K562 (cell line): ENCODE results near the gene PHKG1. TPM values are rescaled to one million over a fixed set of nuclear protein-coding genes. Genes with fewer than 3 reads are reported as not detected.

Experiments
- ATAC-seq: fragments of 200-7000 bp; cut with Tn5 transposase; 3 replicates; pipeline ENCODE4 v1.9.1; 2020; ENCODE audit warnings: moderate library complexity
- BruUV-seq: library from RNA; stranded (reverse); fragments of 400-500 nt; replicated peaks from 2 replicates; lab custom pipeline; 2021; lab: Mats Ljungman, UMichigan
- CTCF ChIA-PET: fragments of 300-600 bp; formaldehyde crosslinking; extraction: SDS; loops from one replicate; lab custom pipeline; 2021; ENCODE audit warnings: low intra/inter-chr PET ratio; lab: Yijun Ruan, JAX
- POLR2A ChIA-PET: fragments of 300-600, 350-650 bp; sonication (Branson Sonifier 250); formaldehyde crosslinking; extraction: SDS; loops from one replicate; lab custom pipeline; 2021; ENCODE audit warnings: antibody characterized with exemption, inconsistent platforms; lab: Yijun Ruan, JAX
- DNase-seq, 4 experiments: peaks; one replicate each; pipeline versions ENCODE4 v3.0.0 to v3.0.0-alpha.2; 2011 to 2018; ENCODE audit warnings: low spot score in 3 of 4, mixed read lengths in 3 of 4; ENCODE audit errors: extremely low read depth in 1 of 4
- FAIRE-seq: peaks from 2 replicates; lab custom pipeline; 2011; peaks lifted over from hg19 to GRCh38; lab: Jason Lieb, UNC
- H2AFZ ChIP-seq: 2 replicates; pipeline ENCODE4 v1.6.0; 2011; ENCODE audit warnings: low read depth, low read length, control low read depth, inconsistent platforms
- H3K27ac ChIP-seq: fragments of 200-600 bp; 3 replicates; pipeline ENCODE4 v1.8.0; 2011; ENCODE audit warnings: low read depth, mild to moderate bottlenecking, control low read depth, inconsistent platforms, low read length, moderate library complexity, mixed read lengths; ENCODE audit errors: extremely low read depth
- H3K27me3 ChIP-seq, 2 experiments: fragments of 300-600 bp in 1 of 2; 2 replicates in 1 of 2; 3 replicates in 1 of 2; pipeline versions ENCODE4 v1.6.0 to v1.8.0; 2011; ENCODE audit warnings: inconsistent platforms in 2 of 2, low read length in 2 of 2, mild to moderate bottlenecking in 1 of 2, mixed read lengths in 1 of 2, moderate library complexity in 1 of 2; ENCODE audit not compliant: control insufficient read depth in 2 of 2, insufficient read depth in 2 of 2
- H3K36me3 ChIP-seq: fragments of 300-600 bp; 3 replicates; pipeline ENCODE4 v1.8.0; 2011; ENCODE audit warnings: mild to moderate bottlenecking, low read length, inconsistent platforms; ENCODE audit not compliant: control insufficient read depth, insufficient read depth
- H3K4me1 ChIP-seq, 2 experiments: fragments of 200-600 bp in 1 of 2; replicated peaks in 1 of 2; 2 replicates in 1 of 2; 3 replicates in 1 of 2; pipeline versions ENCODE4 v1.5.1 to v1.8.0; 2011; ENCODE audit warnings: inconsistent platforms in 2 of 2, low read length in 2 of 2, mild to moderate bottlenecking in 1 of 2, mixed read lengths in 1 of 2, moderate library complexity in 1 of 2; ENCODE audit not compliant: control insufficient read depth in 2 of 2, insufficient read depth in 2 of 2
- H3K4me2 ChIP-seq: 2 replicates; pipeline ENCODE4 v1.6.1; 2011; ENCODE audit warnings: low read length, control low read depth, inconsistent platforms, mixed read lengths; ENCODE audit not compliant: insufficient read depth
- H3K4me3 ChIP-seq: fragments of 200-600 bp; sonication (generic), shearing (Covaris generic); 2 replicates; pipeline ENCODE4 v1.5.1; 2016; ENCODE audit warnings: control low read depth, inconsistent platforms
- H3K79me2 ChIP-seq: fragments of 200-600 bp; 3 replicates; pipeline ENCODE4 v1.8.0; 2011; ENCODE audit warnings: low read length, inconsistent platforms; ENCODE audit not compliant: control insufficient read depth, insufficient read depth
- H3K9ac ChIP-seq, 2 experiments: 2 replicates each; pipeline versions ENCODE4 v1.6.0 to v1.6.1; 2011; ENCODE audit warnings: low read depth in 2 of 2, low read length in 2 of 2, control low read depth in 1 of 2, inconsistent platforms in 1 of 2, mild to moderate bottlenecking in 1 of 2, mixed read lengths in 1 of 2; ENCODE audit not compliant: insufficient read depth in 1 of 2
- H3K9me1 ChIP-seq: one replicate; pipeline ENCODE4 v1.6.0; 2011; ENCODE audit warnings: inconsistent platforms, mild to moderate bottlenecking, low read length, moderate library complexity; ENCODE audit not compliant: control insufficient read depth, insufficient read depth
- H3K9me3 ChIP-seq: replicated peaks from 2 replicates; pipeline ENCODE4 v1.5.1; 2011; ENCODE audit warnings: low read depth, low read length, inconsistent platforms; ENCODE audit not compliant: control insufficient read depth, insufficient read depth
- H4K20me1 ChIP-seq: replicated peaks from 2 replicates; pipeline ENCODE4 v1.6.1; 2011; ENCODE audit warnings: low read length, inconsistent platforms, mixed read lengths; ENCODE audit not compliant: control insufficient read depth, insufficient read depth
- CCAR2 ChIP-seq: fragments of 200-400 bp; formaldehyde crosslinking; IDR thresholded peaks from 2 replicates; pipeline ENCODE4 v1.6.1; 2017; ENCODE audit warnings: mild to moderate bottlenecking, low read depth, low read length
- COPS2 ChIP-seq: fragments of 450-650 bp; conservative IDR thresholded peaks from 2 replicates; pipeline ENCODE4 v1.6.1; 2016; ENCODE audit warnings: mild to moderate bottlenecking, moderate library complexity
- EGR1 ChIP-seq: fragments of 450-650 bp; conservative IDR thresholded peaks from 2 replicates; pipeline ENCODE4 v1.6.1; 2017; ENCODE audit warnings: mild to moderate bottlenecking
- FUS ChIP-seq: fragments of 200-400 bp; formaldehyde crosslinking; optimal IDR thresholded peaks from 2 replicates; pipeline ENCODE3; 2017; ENCODE audit warnings: low read depth, low read length
- HNRNPL ChIP-seq: fragments of 200-400 bp; formaldehyde crosslinking; IDR thresholded peaks from 2 replicates; pipeline ENCODE4 v1.6.1; 2017; ENCODE audit warnings: low read depth, mild to moderate bottlenecking, low read length
- JUND ChIP-seq, 2 experiments: IDR thresholded peaks; 2 replicates in 1 of 2; 3 replicates in 1 of 2; pipeline ENCODE4 v1.6.1; 2011; ENCODE audit warnings: borderline replicate concordance in 2 of 2, low read depth in 2 of 2, low read length in 2 of 2, improper control_type of control experiment in 1 of 2, missing biosample characterization in 1 of 2, missing genetic modification characterization in 1 of 2, missing genetic modification reagents in 1 of 2
- KLF1 ChIP-seq: fragments of 450-650 bp; IDR thresholded peaks from 2 replicates; pipeline ENCODE4 v1.6.1; 2016; ENCODE audit warnings: missing genetic modification characterization, missing compliant biosample characterization
- MEF2A ChIP-seq: IDR thresholded peaks from 2 replicates; pipeline ENCODE4 v1.6.1; 2011; ENCODE audit warnings: low read depth, mild to moderate bottlenecking, low read length, moderate library complexity; ENCODE audit not compliant: control insufficient read depth
- SREBF1 ChIP-seq: fragments of 150-350 bp; IDR thresholded peaks from 2 replicates; pipeline ENCODE4 v1.6.1; 2014; ENCODE audit warnings: antibody characterized with exemption, low read depth, low read length, borderline replicate concordance
- ZBTB9 ChIP-seq: fragments of 450-650 bp; formaldehyde crosslinking; IDR thresholded peaks from 2 replicates; pipeline ENCODE4 v1.4.0; 2020; ENCODE audit warnings: mild to moderate bottlenecking, moderate library complexity
- ZKSCAN8 ChIP-seq: fragments of 200-800 bp; sonication (Bioruptor generic); IDR thresholded peaks from 2 replicates; pipeline ENCODE4 v1.6.1; 2016; ENCODE audit warnings: missing genetic modification characterization, missing compliant biosample characterization
- ZNF324 ChIP-seq: fragments of 250-450 bp; sonication (Bioruptor Pico); IDR thresholded peaks from 2 replicates; pipeline ENCODE4 v1.4.0; 2020; ENCODE audit warnings: mild to moderate bottlenecking
- ZNF592 ChIP-seq: fragments of 450-650 bp; IDR thresholded peaks from 2 replicates; pipeline ENCODE4 v1.6.1; 2017; ENCODE audit warnings: antibody characterized with exemption, mild to moderate bottlenecking
- WGBS: fragments of 100-300 bp; shearing (Covaris generic); methylation state at CpG from one replicate; pipeline ENCODE4 v1.1.6; 2016; ENCODE audit warnings: low coverage, mixed read lengths; ENCODE audit not compliant: insufficient coverage; ENCODE audit errors: missing lambda C conversion rate; 5-methylcytosine and 5-hydroxymethylcytosine counted together
- in situ Hi-C: fragments of 300-500 bp; cut with MboI; formaldehyde crosslinking; loops from 4 replicates; pipeline ENCODE4 v1.15.0; 2018; ENCODE audit warnings: inconsistent platforms, mixed read lengths
- intact Hi-C: fragments of 100-400 bp; cut with micrococcal nuclease; formaldehyde crosslinking; loops from 2 replicates; pipeline ENCODE4 v1.14.2; 2022
- polyA plus RNA-seq, 8 experiments: library from polyadenylated mRNA; depleted of rRNA in 4 of 8; stranded (reverse) in 5 of 8; unstranded in 3 of 8; fragments of >200 nt; fragmentation: Nextera tagmentation in 2 of 8; fragmentation: Illumina TruSeq in 1 of 8; extraction: Ambion mirVana in 2 of 8; extraction: Trizol in 1 of 8; gene quantifications; 2 replicates each; pipeline versions ENCODE4 v1.2.1 to v1.2.3, GENCODE V29; 2011 to 2014; ENCODE audit warnings: inconsistent platforms in 1 of 8, missing spikeins in 1 of 8
- total RNA-seq, 7 experiments: library from RNA; depleted of rRNA in 6 of 7; stranded (reverse); fragments of >200 nt in 6 of 7; fragmentation: Illumina TruSeq in 2 of 7; extraction: Trizol in 2 of 7; gene quantifications; 2 replicates each; pipeline versions ENCODE4 v1.2.1 to v1.2.3, GENCODE V29; 2011 to 2021; ENCODE audit warnings: low replicate concordance in 1 of 7
- TF ChIP-seq, protein P1 (sequence below): sonication (generic); formaldehyde crosslinking; IDR thresholded peaks from 2 replicates; pipeline ENCODE4 v1.9.0; 2022; ENCODE audit warnings: mild to moderate bottlenecking, missing genetic modification reagents
- TF ChIP-seq, protein P2 (sequence below), 2 experiments: IDR thresholded peaks; 2 replicates each; pipeline ENCODE4 v1.6.1; 2011; ENCODE audit warnings: borderline replicate concordance in 1 of 2, control low read depth in 1 of 2, low read depth in 1 of 2, low read length in 1 of 2, mild to moderate bottlenecking in 1 of 2, mixed read lengths in 1 of 2, moderate library complexity in 1 of 2; ENCODE audit not compliant: insufficient read depth in 1 of 2, insufficient read length in 1 of 2, poor library complexity in 1 of 2, severe bottlenecking in 1 of 2; ENCODE audit errors: extremely low read depth in 1 of 2

PHKG1 gene
- total and polyA plus RNA-seq, 9 of the 15 experiments (the other 6 are each of a cell fraction or from before 2014, with no cell fraction given) = 0.10 to 0.83 (median 0.46) TPM

DNA sequence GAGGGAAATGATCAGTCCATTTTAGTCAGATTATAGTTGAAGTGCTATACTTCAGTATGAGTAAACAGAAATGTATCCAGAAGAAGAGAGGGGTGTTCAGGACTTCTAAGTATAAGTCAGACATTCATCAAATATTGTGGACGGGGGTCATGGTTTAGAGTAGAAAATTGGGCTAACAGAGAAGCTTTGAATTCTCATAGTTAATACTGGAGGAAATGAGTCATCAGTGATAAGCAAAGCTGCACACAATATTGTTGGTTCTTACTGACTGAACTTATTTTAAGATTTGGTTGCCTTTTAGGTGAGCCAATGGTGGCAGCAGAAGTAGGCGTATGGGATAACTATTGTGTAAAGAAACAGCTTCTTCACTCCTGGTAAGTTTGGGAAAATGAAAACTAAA, 30.4 kb downstream of the PHKG1 start:
- WGBS = 11% methylated on average over 2 of the region's 2 CpGs
- peak overlapping the region; percentile 86 for H3K27ac ChIP-seq
- DNase-seq = peak in 2 of 4 experiments; percentile 24 to 64
- peak; percentile 11 for ATAC-seq
- H4K20me1 ChIP-seq = no peaks in the 10 kb centered on the region; the same call in 1 of the 2 replicates
- no peak overlapping the region for H2AFZ ChIP-seq
- no peaks in the 10 kb centered on the region for H3K9me3 ChIP-seq
- intact Hi-C loops (no loop called here), in situ Hi-C loops (no loop called here)
- H3K9ac ChIP-seq = peak overlapping the region in 1 of 2 experiments; percentile 28; a peak in 2 of 4 replicates
- H3K27me3 ChIP-seq = no peaks in the 10 kb centered on the region
- ChIA-PET CTCF (no interaction called here), POLR2A (interaction anchor here (0.6 to 5.0 kb wide), 7 partner anchors 9 to 474 kb away, joined by 3 to 40 read pairs (median 3); partner anchors contain the start of genes CCT6A and PSPH)
- H3K4me3 ChIP-seq = no peak overlapping the region
- H3K9me1 ChIP-seq = no peaks in the 10 kb centered on the region
- H3K36me3 ChIP-seq = peaks cover 68% of the 10 kb centered on the region
- FAIRE-seq = peak; percentile 71
- BruUV-seq = no TSS peak
- peak overlapping the region; percentile 37 for H3K4me2 ChIP-seq
- peaks cover 28 to 40% of the 10 kb centered on the region in 2 experiments for H3K4me1 ChIP-seq
- peaks cover 58% of the 10 kb centered on the region for H3K79me2 ChIP-seq
- TF ChIP-seq HNRNPL (no peak), MEF2A (no peak), KLF1 (tag) (no peak), EGR1 (0 out of 2 replicates have a peak, but pooled peaks have one; percentile 31), ZNF592 (peak; percentile 53; the same call in 1 of the 2 replicates), FUS (no peak), ZBTB9 (CRISPR knock-in tag) (no peak), ZNF324 (no peak), COPS2 (no peak), SREBF1 (no peak), CCAR2 (no peak), ZKSCAN8 (CRISPR knock-in tag) (no peak), JUND (IDR thresholded peaks at IDR 0.05; ENCODE audit: borderline replicate concordance, low read depth, low read length) (peak; percentile 98), JUND (tag; IDR thresholded peaks at IDR 0.05; ENCODE audit: borderline replicate concordance, low read depth, low read length) (peak; percentile 96)
- TF ChIP-seq, protein P1, sequence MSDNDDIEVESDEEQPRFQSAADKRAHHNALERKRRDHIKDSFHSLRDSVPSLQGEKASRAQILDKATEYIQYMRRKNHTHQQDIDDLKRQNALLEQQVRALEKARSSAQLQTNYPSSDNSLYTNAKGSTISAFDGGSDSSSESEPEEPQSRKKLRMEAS = no peak
- TF ChIP-seq, protein P2, sequence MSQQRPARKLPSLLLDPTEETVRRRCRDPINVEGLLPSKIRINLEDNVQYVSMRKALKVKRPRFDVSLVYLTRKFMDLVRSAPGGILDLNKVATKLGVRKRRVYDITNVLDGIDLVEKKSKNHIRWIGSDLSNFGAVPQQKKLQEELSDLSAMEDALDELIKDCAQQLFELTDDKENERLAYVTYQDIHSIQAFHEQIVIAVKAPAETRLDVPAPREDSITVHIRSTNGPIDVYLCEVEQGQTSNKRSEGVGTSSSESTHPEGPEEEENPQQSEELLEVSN (IDR thresholded peaks at IDR 0.05; ENCODE audit: borderline replicate concordance in 1 of 2, extremely low read depth in 1 of 2, insufficient read depth in 1 of 2, insufficient read length in 1 of 2, low read depth in 1 of 2, low read length in 1 of 2, poor library complexity in 1 of 2, severe bottlenecking in 1 of 2) = no peak
